Chondrocyte (in vitro differentiated cells): ENCODE data around the gene OSBPL5. TPM values are rescaled to one million over a fixed set of nuclear protein-coding genes. Genes with fewer than 3 reads are reported as not detected.

Experiments
- DNase-seq: peaks from one replicate; pipeline ENCODE4 v3.0.0; 2021; ENCODE audit warnings: mixed read lengths, low spot score
- H3K27ac Mint-ChIP-seq: one replicate; pipeline ENCODE4 v1.8.0; 2021; ENCODE audit warnings: mild to moderate bottlenecking, moderate library complexity, mixed read lengths; ENCODE audit not compliant: unreplicated experiment
- H3K27me3 Mint-ChIP-seq: 2 replicates; pipeline ENCODE4 v1.8.0; 2021; ENCODE audit warnings: low read depth, mixed read lengths
- H3K36me3 Mint-ChIP-seq: 2 replicates; pipeline ENCODE4 v1.8.0; 2021; ENCODE audit warnings: low read depth, mixed read lengths
- H3K4me1 Mint-ChIP-seq: 2 replicates; pipeline ENCODE4 v1.8.0; 2021; ENCODE audit warnings: low read depth, mild to moderate bottlenecking, mixed read lengths
- H3K4me3 Mint-ChIP-seq: one replicate; pipeline ENCODE4 v1.8.0; 2021; ENCODE audit warnings: mild to moderate bottlenecking, moderate library complexity, mixed read lengths; ENCODE audit not compliant: unreplicated experiment
- H3K9me3 Mint-ChIP-seq: 2 replicates; pipeline ENCODE4 v1.8.0; 2021; ENCODE audit warnings: low read depth, mixed read lengths
- CTCF ChIP-seq: fragments of 200-600 bp; sonication (generic); IDR thresholded peaks from 2 replicates; pipeline ENCODE4 v1.5.0; 2021; ENCODE audit warnings: antibody characterized with exemption, mild to moderate bottlenecking, moderate library complexity
- total RNA-seq: library from RNA; stranded (reverse); gene quantifications from 3 replicates; pipeline ENCODE4 v1.2.1, GENCODE V29; 2021

Gene OSBPL5
- total RNA-seq, 1 donor from 2014 or later, result 43.9 TPM

DNA sequence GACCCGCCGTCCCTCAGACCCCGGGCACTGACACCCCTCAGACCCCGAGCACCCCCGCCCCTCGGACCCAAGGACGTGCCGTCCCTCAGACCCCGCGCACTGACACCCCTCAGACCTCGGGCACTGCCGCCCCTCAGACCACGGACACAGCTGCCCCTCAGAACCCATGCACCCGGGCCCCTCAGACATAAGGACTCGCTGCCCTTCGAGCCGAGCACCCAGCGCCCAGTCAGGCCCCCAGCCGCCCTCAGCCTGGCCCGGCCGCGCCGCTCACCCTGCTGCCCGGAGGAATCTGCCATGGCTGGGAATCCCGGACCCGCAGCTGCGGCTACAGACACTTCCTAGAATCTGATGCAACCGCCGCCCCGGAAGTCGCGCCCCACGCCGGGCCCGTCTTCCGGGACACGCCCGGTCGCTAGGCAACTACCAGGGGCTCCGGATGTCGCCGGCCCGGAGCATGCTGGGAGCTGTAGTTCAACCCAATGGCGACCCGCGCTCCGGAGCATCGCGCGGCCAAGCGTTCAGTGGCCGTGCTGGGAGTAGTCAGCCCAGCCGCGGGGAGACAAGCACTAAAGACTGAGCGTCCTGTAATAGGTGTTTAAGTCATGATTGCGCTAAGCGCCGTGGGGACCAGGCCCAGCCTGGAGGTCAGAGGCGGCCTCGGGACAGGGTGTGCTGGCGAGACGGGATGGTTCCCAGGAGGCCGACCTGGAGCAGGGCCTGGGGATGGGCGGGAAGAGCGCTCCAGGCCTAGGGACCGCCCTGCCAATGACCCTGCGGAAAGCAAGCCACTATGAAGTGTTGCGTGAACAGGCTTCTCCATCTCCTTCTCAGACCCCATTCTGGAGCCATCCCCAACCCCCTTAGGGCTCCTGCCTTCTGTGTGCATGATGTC is 107.8 kb downstream of the OSBPL5 start, which contains the start of gene CARS1:
Gene CARS1 (minus strand): TSS at position 355 of the 895 bp plus-strand sequence. CDS start 56 bp downstream, at position 299.
- no peaks in the 10 kb centered on the region for H3K27me3 Mint-ChIP-seq
- DNase-seq, result peak; percentile 98
- H3K9me3 Mint-ChIP-seq, result no peaks in the 10 kb centered on the region
- peak within 1 kb of the TSS; percentile 91 for H3K27ac Mint-ChIP-seq
- peaks cover 45% of the 10 kb centered on the region for H3K4me1 Mint-ChIP-seq
- peaks cover 6% of the 10 kb centered on the region for H3K36me3 Mint-ChIP-seq
- peak within 1 kb of the TSS; percentile 90 for H3K4me3 Mint-ChIP-seq
- TF ChIP-seq CTCF, result no peak

GRCh38 chr11:3056296-3057068 is 108.6 kb downstream of the OSBPL5 start:
- peak overlapping the region; percentile 91 for H3K27ac Mint-ChIP-seq
- no peak for TF ChIP-seq CTCF
- H3K36me3 Mint-ChIP-seq, result peaks cover 6% of the 10 kb centered on the region
- peak overlapping the region; percentile 90 for H3K4me3 Mint-ChIP-seq
- H3K27me3 Mint-ChIP-seq, result no peaks in the 10 kb centered on the region
- H3K9me3 Mint-ChIP-seq, result no peaks in the 10 kb centered on the region
- peak; percentile 94 for DNase-seq
- H3K4me1 Mint-ChIP-seq, result peaks cover 53% of the 10 kb centered on the region

DNA sequence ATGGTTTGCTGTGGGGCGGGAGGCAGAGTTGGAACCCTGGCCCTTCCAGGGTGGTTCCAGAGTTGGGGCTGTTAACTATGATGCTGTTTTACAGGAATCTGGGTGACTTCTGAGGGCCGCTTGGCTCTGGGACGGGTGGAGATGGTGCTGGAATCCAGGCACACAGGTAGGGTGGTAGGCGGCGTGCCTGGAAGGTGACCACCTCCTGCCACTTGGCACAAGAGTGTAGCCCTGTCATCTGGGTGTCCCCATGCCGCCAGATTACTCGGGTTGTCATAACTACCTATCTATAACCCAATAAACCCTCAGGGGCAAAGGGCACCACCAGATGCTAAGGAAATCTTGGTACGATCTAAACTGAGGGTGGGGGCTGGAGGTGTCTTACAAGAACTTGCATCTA is 109.2 kb downstream of the OSBPL5 start:
- peak overlapping the region; percentile 90 for H3K4me3 Mint-ChIP-seq
- H3K4me1 Mint-ChIP-seq, result peaks cover 59% of the 10 kb centered on the region
- H3K9me3 Mint-ChIP-seq, result no peaks in the 10 kb centered on the region
- DNase-seq, result no peak
- H3K36me3 Mint-ChIP-seq, result peaks cover 6% of the 10 kb centered on the region
- H3K27me3 Mint-ChIP-seq, result no peaks in the 10 kb centered on the region
- peak overlapping the region; percentile 88 for H3K27ac Mint-ChIP-seq
- no peak for TF ChIP-seq CTCF

GRCh38 chr11:3052567-3052966 is 112.5 kb downstream of the OSBPL5 start:
- Mint-ChIP-seq H3K27me3 (no peaks in the 10 kb centered on the region), H3K27ac (peak overlapping the region; percentile 78), H3K4me3 (no peak overlapping the region), H3K36me3 (peaks cover 6% of the 10 kb centered on the region), H3K9me3 (no peaks in the 10 kb centered on the region), H3K4me1 (peaks cover 77% of the 10 kb centered on the region)
- no peak for TF ChIP-seq CTCF
- DNase-seq, result no peak

- H3K9me3 Mint-ChIP-seq, result no peaks in the 10 kb centered on the region
- peak overlapping the region; percentile 100 for H3K27ac Mint-ChIP-seq
- H3K4me1 Mint-ChIP-seq, result peaks cover 74% of the 10 kb centered on the region
- peaks cover 6% of the 10 kb centered on the region for H3K36me3 Mint-ChIP-seq
- DNase-seq, result no peak
- no peak for TF ChIP-seq CTCF
- H3K4me3 Mint-ChIP-seq, result no peak overlapping the region
- H3K27me3 Mint-ChIP-seq, result no peaks in the 10 kb centered on the region
Observed at GRCh38 chr11:3052109-3052479, 113.0 kb downstream of the OSBPL5 start.
